ENCODE measurements around the gene ABCC12.

ABCC12 gene

GRCh38 chr16:48137822-48138221, 18.0 kb downstream of the ABCC12 start:
- H3K27ac ChIP-seq, result no peak overlapping the region
- DNase-seq (ENCODE audit: low spot score), result no peak
- CTCF ChIA-PET, result interaction anchor here (0.6 kb wide), 1 partner anchor 1153 kb away, joined by 3 read pairs; no protein-coding TSS in a partner anchor
- TF ChIP-seq CTCF (conservative IDR thresholded peaks at IDR 0.05; ENCODE audit: low read depth), result no peak
- POLR2A ChIA-PET (ENCODE audit: low non-redundant PET), result no interaction called here

- ChIA-PET CTCF (no interaction called here), POLR2A (ENCODE audit: low non-redundant PET) (no interaction called here)
These were observed 19.0 kb downstream of the ABCC12 start for GRCh38 chr16:48136547-48137360.

GRCh38 chr16:48133455-48134211, 22.2 kb downstream of the ABCC12 start:
- ChIA-PET CTCF (no interaction called here), POLR2A (ENCODE audit: low non-redundant PET) (no interaction called here)
- H3K27ac ChIP-seq, result no peak overlapping the region
- no peak for TF ChIP-seq CTCF (conservative IDR thresholded peaks at IDR 0.05; ENCODE audit: low read depth)
- DNase-seq (ENCODE audit: low spot score), result no peak

More at GRCh38 chr16:48136547-48137360, 19.0 kb downstream of the ABCC12 start:
- H3K27ac ChIP-seq, result no peak overlapping the region
- DNase-seq (ENCODE audit: low spot score), result no peak
- no peak for TF ChIP-seq CTCF (conservative IDR thresholded peaks at IDR 0.05; ENCODE audit: low read depth)

DNA sequence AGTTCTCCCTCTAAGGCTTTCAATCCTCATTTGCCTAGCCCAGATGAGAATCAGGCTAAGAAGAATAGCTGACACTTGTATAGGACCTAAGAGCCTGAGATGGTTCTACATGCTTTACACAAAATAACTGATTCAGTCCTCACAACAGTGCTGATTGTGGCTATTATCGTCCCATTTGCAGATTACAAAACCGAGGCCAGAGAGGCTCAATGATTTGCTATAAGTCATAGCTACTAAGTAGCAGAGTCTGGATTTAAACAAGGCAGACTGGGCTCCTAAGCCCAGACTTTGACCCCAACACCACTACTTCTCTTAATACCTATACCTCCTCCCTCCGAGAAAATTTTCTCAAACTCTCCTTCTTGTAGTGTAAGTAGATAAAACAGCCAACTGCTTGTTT, 23.1 kb downstream of the ABCC12 start:
- POLR2A ChIA-PET (ENCODE audit: low non-redundant PET), result no interaction called here
- no peak overlapping the region for H3K27ac ChIP-seq
- CTCF ChIA-PET, result no interaction called here
- no peak for TF ChIP-seq CTCF (conservative IDR thresholded peaks at IDR 0.05; ENCODE audit: low read depth)
- DNase-seq (ENCODE audit: low spot score), result no peak

DNA sequence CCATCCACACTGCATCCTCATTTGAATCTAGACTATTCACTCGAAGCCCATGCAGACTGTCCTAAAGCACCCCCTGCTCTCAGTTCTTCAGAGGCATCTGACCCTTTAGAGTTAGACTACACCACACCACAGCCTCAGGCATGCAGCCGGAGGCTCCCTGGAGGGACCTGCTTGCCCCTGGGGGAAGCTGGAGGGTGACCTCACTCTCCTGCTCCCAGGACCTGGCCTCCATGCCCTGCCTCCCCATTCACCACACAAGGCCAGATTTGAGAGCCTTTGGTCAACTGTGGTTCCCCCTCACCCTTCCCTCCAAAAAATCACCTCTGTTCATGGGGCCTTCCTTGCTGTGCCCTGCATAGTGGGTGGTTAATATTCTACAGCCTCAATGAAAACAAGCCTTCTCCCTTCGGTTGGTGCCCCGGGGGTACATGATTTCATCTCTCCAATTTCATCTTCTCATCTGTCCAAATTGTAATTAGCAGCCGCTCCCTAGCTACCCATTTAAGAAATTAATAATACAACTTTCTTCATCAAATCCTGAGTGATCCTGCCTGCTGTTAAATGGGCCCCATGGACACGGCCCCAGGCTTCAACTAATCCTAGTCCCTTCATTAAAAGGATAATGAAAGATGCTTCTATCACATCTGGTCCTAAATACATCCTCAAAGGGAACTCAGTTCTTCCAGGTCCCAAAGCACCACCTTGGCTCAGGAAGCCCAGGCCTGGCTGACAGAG, 24.4 kb downstream of the ABCC12 start:
- POLR2A ChIA-PET (ENCODE audit: low non-redundant PET), result no interaction called here
- CTCF ChIA-PET, result interaction anchor here (0.6 kb wide), 1 partner anchor 1034 kb away, joined by 3 read pairs; no protein-coding TSS in a partner anchor
- no peak for DNase-seq (ENCODE audit: low spot score)
- H3K27ac ChIP-seq, result no peak overlapping the region
- no peak for TF ChIP-seq CTCF (conservative IDR thresholded peaks at IDR 0.05; ENCODE audit: low read depth)

- DNase-seq (ENCODE audit: low spot score), result no peak
- POLR2A ChIA-PET (ENCODE audit: low non-redundant PET), result no interaction called here
- H3K27ac ChIP-seq, result no peak overlapping the region
- CTCF ChIA-PET, result no interaction called here
- no peak for TF ChIP-seq CTCF (conservative IDR thresholded peaks at IDR 0.05; ENCODE audit: low read depth)
These were observed 25.9 kb downstream of the ABCC12 start for GRCh38 chr16:48129926-48130325.
